Measurements from ENCODE around the gene LARP4.
"Not testable (repeated sequence)": the region's sequence is repeated elsewhere in the genome, so short reads cannot be mapped to it uniquely, and the experiment has no call there.

Gene LARP4

DNA sequence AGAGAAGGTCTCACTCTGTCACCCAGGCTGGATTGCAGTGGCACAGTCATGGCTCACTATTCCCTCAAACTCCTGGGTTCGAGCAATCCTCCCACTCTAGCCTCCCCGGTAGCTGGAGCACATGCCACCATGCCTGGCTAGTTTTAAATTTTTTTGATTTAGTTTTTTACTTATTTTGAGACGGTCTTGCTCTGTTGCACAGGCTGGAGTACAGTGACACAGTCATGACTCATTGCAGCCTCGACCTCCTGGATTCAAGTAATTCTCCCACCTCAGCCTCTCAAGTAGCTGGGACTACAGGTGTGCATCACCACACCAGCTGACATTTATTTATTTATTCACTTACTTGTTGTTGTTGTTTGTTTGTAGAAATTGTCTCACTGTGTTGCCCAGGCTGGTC, 81.9 kb downstream of the LARP4 start:
- no peaks in the 10 kb centered on the region for H3K9me3 ChIP-seq (replicated peaks; ENCODE audit: insufficient read depth, low read length)
- no peak overlapping the region for H3K4me2 ChIP-seq (ENCODE audit: low read depth, low read length)

DNA sequence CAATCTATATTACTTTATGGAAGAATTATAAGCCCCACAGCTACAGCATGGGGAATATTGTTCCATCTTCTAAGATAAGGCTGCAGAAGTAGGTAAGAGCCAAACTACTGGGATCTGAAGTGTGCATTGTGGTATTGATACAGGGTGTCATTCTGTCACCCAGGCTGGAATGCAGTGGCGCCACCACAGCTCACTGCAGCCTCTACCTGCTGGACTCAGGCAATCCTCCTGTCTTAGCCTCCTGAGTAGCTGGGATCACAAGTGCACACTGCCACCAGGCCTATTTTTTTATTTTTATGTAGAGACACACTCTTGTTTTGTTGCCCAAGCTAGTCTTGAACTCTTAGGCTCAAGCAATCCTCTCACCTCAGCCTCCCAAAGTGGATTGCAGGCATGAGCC, 82.8 kb downstream of the LARP4 start:
- no peaks in the 10 kb centered on the region for H3K79me2 ChIP-seq (ENCODE audit: low read length)
- H4K20me1 ChIP-seq (ENCODE audit: insufficient read depth, low read length): no peaks in the 10 kb centered on the region
- H3K36me3 ChIP-seq (replicated peaks; ENCODE audit: insufficient read depth, low read length): no peaks in the 10 kb centered on the region; the same call in 1 of the 2 replicates
- H3K27ac ChIP-seq (ENCODE audit: low read length): no peak overlapping the region
- H3K4me3 ChIP-seq (ENCODE audit: low read length): no peak overlapping the region
- no peaks in the 10 kb centered on the region for H3K27me3 ChIP-seq (replicated peaks; ENCODE audit: insufficient read depth, low read length)
- no peaks in the 10 kb centered on the region for H3K9me3 ChIP-seq (replicated peaks; ENCODE audit: insufficient read depth, low read length)
- no peak overlapping the region for H3K4me2 ChIP-seq (ENCODE audit: low read depth, low read length)
- H3K9ac ChIP-seq (ENCODE audit: low read length): no peak overlapping the region
- TF ChIP-seq EZH2 (optimal IDR thresholded peaks at IDR 0.05; ENCODE audit: low read depth, low read length) (no peak), CTCF (IDR thresholded peaks at IDR 0.05; ENCODE audit: low read length) (no peak), EZH2phosphoT487 (IDR thresholded peaks at IDR 0.05; ENCODE audit: low read length) (no peak)
- no peak for DNase-seq
- H3K4me1 ChIP-seq (ENCODE audit: low read length): no peaks in the 10 kb centered on the region
- H3F3A ChIP-seq (ENCODE audit: insufficient read depth, low read length): no peaks in the 10 kb centered on the region; the same call in 1 of the 2 replicates
- H2AFZ ChIP-seq (ENCODE audit: low read length): no peak overlapping the region
- H3K9me2 ChIP-seq (replicated peaks; ENCODE audit: insufficient read depth, low read length): no peaks in the 10 kb centered on the region

More for the DNA sequence above, 81.9 kb downstream of the LARP4 start:
- Histone ChIP-seq H4K20me1 (ENCODE audit: insufficient read depth, low read length) (no peaks in the 10 kb centered on the region), H3K9ac (ENCODE audit: low read length) (no peak overlapping the region), H2AFZ (ENCODE audit: low read length) (no peak overlapping the region), H3K27me3 (replicated peaks; ENCODE audit: insufficient read depth, low read length) (no peaks in the 10 kb centered on the region), H3K79me2 (ENCODE audit: low read length) (no peaks in the 10 kb centered on the region), H3K4me1 (ENCODE audit: low read length) (no peaks in the 10 kb centered on the region), H3K36me3 (replicated peaks; ENCODE audit: insufficient read depth, low read length) (no peaks in the 10 kb centered on the region; the same call in 1 of the 2 replicates), H3K4me3 (ENCODE audit: low read length) (no peak overlapping the region), H3F3A (ENCODE audit: insufficient read depth, low read length) (no peaks in the 10 kb centered on the region; the same call in 1 of the 2 replicates), H3K27ac (ENCODE audit: low read length) (no peak overlapping the region), H3K9me2 (replicated peaks; ENCODE audit: insufficient read depth, low read length) (no peaks in the 10 kb centered on the region)
- DNase-seq: no peak
- no peak for TF ChIP-seq EZH2 (optimal IDR thresholded peaks at IDR 0.05; ENCODE audit: low read depth, low read length)
- TF ChIP-seq EZH2phosphoT487 (IDR thresholded peaks at IDR 0.05; ENCODE audit: low read length): no peak
- no peak for TF ChIP-seq CTCF (IDR thresholded peaks at IDR 0.05; ENCODE audit: low read length)

- Histone ChIP-seq H3K9me2 (replicated peaks; ENCODE audit: insufficient read depth, low read length) (no peaks in the 10 kb centered on the region), H3K27ac (ENCODE audit: low read length) (no peak overlapping the region), H3K4me1 (ENCODE audit: low read length) (no peaks in the 10 kb centered on the region), H3F3A (ENCODE audit: insufficient read depth, low read length) (no peaks in the 10 kb centered on the region; the same call in 1 of the 2 replicates), H3K36me3 (replicated peaks; ENCODE audit: insufficient read depth, low read length) (no peaks in the 10 kb centered on the region), H2AFZ (ENCODE audit: low read length) (no peak overlapping the region), H3K4me2 (ENCODE audit: low read depth, low read length) (no peak overlapping the region), H3K9ac (ENCODE audit: low read length) (no peak overlapping the region), H3K27me3 (replicated peaks; ENCODE audit: insufficient read depth, low read length) (no peaks in the 10 kb centered on the region), H3K79me2 (ENCODE audit: low read length) (no peaks in the 10 kb centered on the region), H3K9me3 (replicated peaks; ENCODE audit: insufficient read depth, low read length) (no peaks in the 10 kb centered on the region), H4K20me1 (ENCODE audit: insufficient read depth, low read length) (no peaks in the 10 kb centered on the region), H3K4me3 (ENCODE audit: low read length) (no peak overlapping the region)
- no peak for DNase-seq
- TF ChIP-seq EZH2 (optimal IDR thresholded peaks at IDR 0.05; ENCODE audit: low read depth, low read length) (no peak), CTCF (IDR thresholded peaks at IDR 0.05; ENCODE audit: low read length) (no peak), EZH2phosphoT487 (IDR thresholded peaks at IDR 0.05; ENCODE audit: low read length) (no peak)
Measured at GRCh38 chr12:50488801-50489200, 88.1 kb downstream of the LARP4 start.

DNA sequence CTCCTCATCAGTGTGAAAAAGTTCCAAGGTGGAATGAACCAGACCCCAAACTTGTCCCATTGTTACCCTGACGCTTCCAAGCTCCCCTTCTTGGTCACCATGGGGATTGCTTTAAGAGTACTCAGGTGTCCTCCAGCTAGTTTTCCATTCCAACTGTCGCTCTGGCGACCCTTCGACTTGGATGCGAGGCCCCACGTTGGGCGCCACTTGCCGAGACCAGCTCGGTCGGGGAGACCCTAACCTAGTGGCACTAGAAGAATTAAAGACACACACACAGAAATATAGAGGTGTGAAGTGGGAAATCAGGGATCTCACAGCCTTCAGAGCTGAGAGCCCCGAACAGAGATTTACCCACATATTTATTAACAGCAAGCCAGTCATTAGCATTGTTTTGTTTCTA, 97.4 kb downstream of the LARP4 start:
- not testable (repeated sequence) for H3K9me3 ChIP-seq (replicated peaks; ENCODE audit: insufficient read depth, low read length); H3F3A ChIP-seq (ENCODE audit: insufficient read depth, low read length); H3K4me2 ChIP-seq (ENCODE audit: low read depth, low read length); H2AFZ ChIP-seq (ENCODE audit: low read length); H3K27ac ChIP-seq (ENCODE audit: low read length); H3K9me2 ChIP-seq (replicated peaks; ENCODE audit: insufficient read depth, low read length); H3K4me1 ChIP-seq (ENCODE audit: low read length); H4K20me1 ChIP-seq (ENCODE audit: insufficient read depth, low read length); H3K27me3 ChIP-seq (replicated peaks; ENCODE audit: insufficient read depth, low read length); DNase-seq; H3K9ac ChIP-seq (ENCODE audit: low read length); H3K4me3 ChIP-seq (ENCODE audit: low read length); H3K79me2 ChIP-seq (ENCODE audit: low read length); H3K36me3 ChIP-seq (replicated peaks; ENCODE audit: insufficient read depth, low read length)

Measured in MM.1S (cell line).